T follicular helper cell (primary cell): ENCODE data around the gene EOGT.
A peak's percentile ranks its signal among the peaks of the same experiment; 100 is the strongest.

ENCODE experiments used
- DNase-seq: peaks from one replicate; pipeline ENCODE4 v3.0.0-alpha.2; 2020; ENCODE audit warnings: low read depth
- total RNA-seq, 2 experiments: gene quantifications; one replicate each; lab custom pipeline; 2026; lab: John Stamatoyannopoulos, UW

Gene EOGT
- total RNA-seq, result 26.5 to 38.4 reads per million in 2 experiments

GRCh38 chr3:69013253-69014021 is at the start of gene EOGT:
EOGT (minus strand) TSS chr3:69013684; CDS start chr3:69009846, 3,838 bp downstream.
- peak; percentile 63 for DNase-seq

- no peak for DNase-seq
Measured at GRCh38 chr3:69059688-69060087, 46.2 kb upstream of the EOGT start.

GRCh38 chr3:69058947-69059224 is 45.4 kb upstream of the EOGT start:
- DNase-seq, result no peak

GRCh38 chr3:69058180-69058946 is 44.9 kb upstream of the EOGT start:
- DNase-seq, result no peak

DNA sequence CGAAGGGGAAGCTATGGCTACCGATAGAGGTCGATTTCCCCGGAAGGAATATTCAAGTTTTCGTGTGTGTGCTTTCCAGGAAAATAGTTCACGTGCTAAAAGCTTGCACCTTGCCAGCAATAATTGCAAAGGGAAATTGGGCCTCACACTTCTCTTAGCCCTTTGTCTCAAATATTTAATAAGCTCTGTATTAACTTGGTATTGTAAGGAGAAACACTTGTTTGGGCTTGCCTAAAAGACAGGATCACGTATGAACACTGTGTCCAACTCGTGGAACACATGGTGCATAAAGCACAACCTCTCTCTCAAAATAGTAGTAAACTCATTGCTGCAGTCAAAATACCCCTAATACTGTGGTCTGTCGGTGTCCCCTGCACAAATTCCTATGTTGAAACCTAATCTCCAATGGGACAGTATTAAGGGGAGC is 39.0 kb upstream of the EOGT start:
- DNase-seq, result no peak

- peak; percentile 97 for DNase-seq
Measured at GRCh38 chr3:69051756-69052471, 38.4 kb upstream of the EOGT start, which contains the start of gene TMF1. TMF1 (minus strand) TSS chr3:69052333; CDS start chr3:69052086, 247 bp downstream.

- no peak for DNase-seq
Measured at GRCh38 chr3:69048990-69049389, 35.5 kb upstream of the EOGT start.

- no peak for DNase-seq
Measured at GRCh38 chr3:69044608-69045007, 31.1 kb upstream of the EOGT start.

DNA sequence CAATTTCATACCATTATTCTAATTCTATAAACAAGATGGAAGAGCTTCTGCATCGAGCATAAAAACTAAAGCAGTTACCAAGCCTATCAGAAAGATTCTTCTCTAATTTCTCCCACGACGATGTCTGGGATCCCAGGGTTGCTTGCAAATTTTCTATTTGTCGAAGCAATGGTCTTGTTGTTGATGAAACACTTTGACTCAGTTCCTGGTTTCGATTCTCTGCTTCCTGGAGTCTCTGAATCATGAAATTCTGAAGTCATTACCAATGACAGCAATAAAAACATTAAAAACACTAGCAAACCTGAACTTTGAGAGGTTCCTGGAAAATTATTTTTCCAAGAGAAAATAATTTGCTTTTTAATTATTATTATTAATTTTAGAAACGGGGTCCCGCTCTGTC is 20.0 kb upstream of the EOGT start:
- no peak for DNase-seq

DNA sequence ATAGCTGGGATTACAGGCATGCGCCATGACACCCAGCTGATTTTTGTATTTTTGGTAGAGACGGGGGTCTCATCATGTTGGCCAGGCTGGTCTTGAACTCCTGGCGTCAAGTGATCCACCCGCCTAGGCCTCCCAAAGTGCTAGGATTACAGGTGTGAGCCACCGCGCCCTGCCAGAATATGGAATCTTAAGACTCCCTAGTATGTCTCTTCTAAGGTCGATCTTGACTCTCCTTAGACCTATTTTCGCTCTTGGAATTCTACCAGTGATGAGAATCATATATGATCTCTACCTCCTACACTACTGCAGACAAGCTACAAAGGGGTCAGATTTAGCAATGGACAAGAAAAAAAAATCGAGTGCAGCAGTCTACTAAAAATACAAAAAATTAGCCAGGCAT is 19.3 kb upstream of the EOGT start:
- no peak for DNase-seq

DNA sequence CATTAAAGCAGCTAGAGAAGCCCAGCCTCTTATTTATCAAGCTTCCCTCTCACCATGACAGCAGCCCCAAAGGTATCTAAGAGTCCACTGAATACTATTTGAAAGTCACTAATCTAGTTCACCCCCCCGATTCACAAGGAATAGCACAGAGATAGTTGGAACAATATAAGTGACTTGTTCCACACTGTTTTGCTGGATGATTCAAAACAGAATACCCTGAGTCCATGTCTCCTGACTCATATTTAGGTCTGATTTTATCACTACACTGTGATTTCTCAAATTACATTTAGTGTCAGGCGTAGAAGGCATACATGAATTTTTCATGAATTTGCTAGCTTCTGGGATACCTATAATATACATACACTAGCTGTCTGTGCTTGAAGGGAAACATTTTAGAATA is 18.7 kb upstream of the EOGT start:
- no peak for DNase-seq

DNA sequence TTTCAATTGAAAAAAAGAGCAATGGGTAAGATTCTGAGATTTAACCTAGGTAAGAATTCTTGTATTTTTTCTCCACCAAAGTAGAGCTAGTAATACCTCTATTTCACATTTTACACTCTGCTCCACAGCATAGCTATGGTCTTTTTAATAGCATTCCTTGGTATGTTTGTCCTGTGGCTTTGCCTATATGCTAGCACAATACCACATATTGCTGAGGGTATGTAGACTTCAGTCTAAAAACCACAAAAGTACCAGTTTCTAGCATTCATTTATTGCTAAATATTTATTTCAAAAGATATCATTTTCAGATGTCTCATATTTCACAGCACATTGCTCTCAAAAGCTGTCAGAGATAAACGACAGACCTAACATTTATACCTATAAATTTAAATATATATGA is 18.2 kb upstream of the EOGT start:
- DNase-seq, result no peak

GRCh38 chr3:69020857-69021256 is 7.4 kb upstream of the EOGT start:
- DNase-seq, result no peak

GRCh38 chr3:69020424-69020823 is 6.9 kb upstream of the EOGT start:
- DNase-seq, result no peak

DNA sequence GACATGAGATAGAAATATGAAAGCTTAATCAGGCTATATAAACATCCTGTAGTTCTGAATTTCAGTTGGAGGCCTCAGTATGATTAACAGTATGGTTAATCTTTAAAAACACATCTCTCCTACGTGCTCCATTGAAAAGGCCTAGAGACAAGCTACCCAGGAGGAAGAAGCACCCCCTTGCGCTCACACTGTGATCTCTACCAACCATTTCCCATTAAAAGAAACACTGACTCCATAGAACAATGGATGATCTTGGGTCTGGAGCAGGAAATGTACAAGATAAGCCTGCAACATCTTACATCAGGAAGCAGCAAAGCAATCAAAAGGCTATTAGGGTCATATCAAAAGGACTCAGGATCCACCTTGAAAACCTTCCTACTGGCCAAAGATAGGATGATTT is 3.4 kb upstream of the EOGT start:
- no peak for DNase-seq

DNA sequence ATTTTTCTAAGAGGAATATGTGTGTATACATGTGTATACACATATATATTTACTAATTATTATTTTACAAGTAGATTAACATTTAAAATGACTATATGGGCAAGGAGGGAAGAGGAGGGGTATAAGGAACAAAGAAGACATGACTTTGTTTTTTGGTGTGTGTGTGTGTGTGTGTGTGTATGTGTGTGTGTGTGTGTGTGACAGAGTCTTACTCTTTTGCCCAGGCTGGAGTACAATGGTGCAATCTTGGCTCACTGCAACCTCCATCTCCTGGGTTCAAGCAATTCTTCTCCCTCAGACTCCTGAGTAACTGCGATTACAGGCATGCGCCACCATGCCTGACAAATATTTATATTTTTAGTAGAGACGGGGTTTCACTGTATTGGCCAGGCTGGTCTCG is 2.6 kb upstream of the EOGT start:
- no peak for DNase-seq

DNA sequence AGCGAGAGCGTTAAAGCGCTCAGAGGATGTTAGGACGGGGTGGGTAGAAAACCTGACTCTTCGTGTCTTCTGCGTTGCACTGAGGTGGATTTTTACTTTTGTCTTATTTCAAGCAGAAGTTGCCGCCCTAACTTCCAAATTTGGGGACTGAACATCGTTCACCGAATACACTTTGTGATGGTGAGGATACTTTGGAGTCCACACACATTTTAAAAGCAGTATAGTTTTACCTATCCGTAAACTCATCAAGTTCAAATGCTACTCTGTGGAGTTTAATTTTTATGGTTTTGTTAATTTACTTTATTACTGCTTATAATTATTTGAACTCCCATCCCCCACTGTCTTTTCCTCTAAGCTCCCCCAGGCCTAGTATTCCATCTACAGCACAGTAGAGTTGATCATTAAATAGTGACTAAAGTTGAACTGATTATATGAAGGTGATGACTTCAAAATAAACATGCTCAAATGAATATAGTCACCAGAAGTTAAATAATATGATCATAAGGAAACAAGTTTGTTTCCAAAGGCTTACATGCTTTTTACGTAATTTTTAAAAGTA is 617 bp upstream of the EOGT start:
- no peak for DNase-seq

GRCh38 chr3:69012800-69013252 is 658 bp downstream of the EOGT start:
- peak; percentile 3 for DNase-seq

GRCh38 chr3:69012100-69012799 is 1.2 kb downstream of the EOGT start:
- DNase-seq, result no peak

GRCh38 chr3:69011096-69011730 is 2.3 kb downstream of the EOGT start:
- no peak for DNase-seq
